ENCODE measurements around the gene VPS37B. TPM values are rescaled to one million over a fixed set of nuclear protein-coding genes. Genes with fewer than 3 reads are reported as not detected.

VPS37B gene
- total RNA-seq, 1 experiment from 2014 or later: 51.4 TPM

Other genes starting within 250 kb of the VPS37B start
- not detected in 2 replicates for gene HCAR2, start 192.8 kb downstream of the VPS37B start, total RNA-seq (2014; rRNA removed; shearing (Covaris generic))
- not detected in 2 replicates for gene HCAR3, start 179.3 kb downstream of the VPS37B start, total RNA-seq (2014; rRNA removed; shearing (Covaris generic))
- gene HCAR1, start 165.3 kb downstream of the VPS37B start, total RNA-seq (2014; rRNA removed; shearing (Covaris generic)): 0.03 and 0.23 TPM in 2 replicates
- 86.9 and 107 TPM in 2 replicates for gene DENR, start 143.3 kb downstream of the VPS37B start, total RNA-seq (2014; rRNA removed; shearing (Covaris generic))
- 0.51 and 1.7 TPM in 2 replicates for gene CCDC62, start 121.6 kb downstream of the VPS37B start, total RNA-seq (2014; rRNA removed; shearing (Covaris generic))
- 17.5 and 20.6 TPM in 2 replicates for gene HIP1R, start 60.7 kb downstream of the VPS37B start, total RNA-seq (2014; rRNA removed; shearing (Covaris generic))
- 6.4 and 12.4 TPM in 2 replicates for gene ABCB9, start 70.3 kb upstream of the VPS37B start, total RNA-seq (2014; rRNA removed; shearing (Covaris generic))
- gene OGFOD2, start 79.1 kb upstream of the VPS37B start, total RNA-seq (2014; rRNA removed; shearing (Covaris generic)): 19.1 and 34.3 TPM in 2 replicates
- gene ARL6IP4, start 84.6 kb upstream of the VPS37B start, total RNA-seq (2014; rRNA removed; shearing (Covaris generic)): 252 and 278 TPM in 2 replicates